ENCODE results near the gene ADAMTSL1. TPM values are rescaled to one million over a fixed set of nuclear protein-coding genes. Genes with fewer than 3 reads are reported as not detected.

Gene ADAMTSL1
- polyA plus RNA-seq, 2 of the 4 experiments (the other 2 are of a cell fraction) = 0.03 TPM; not detected in 1

DNA sequence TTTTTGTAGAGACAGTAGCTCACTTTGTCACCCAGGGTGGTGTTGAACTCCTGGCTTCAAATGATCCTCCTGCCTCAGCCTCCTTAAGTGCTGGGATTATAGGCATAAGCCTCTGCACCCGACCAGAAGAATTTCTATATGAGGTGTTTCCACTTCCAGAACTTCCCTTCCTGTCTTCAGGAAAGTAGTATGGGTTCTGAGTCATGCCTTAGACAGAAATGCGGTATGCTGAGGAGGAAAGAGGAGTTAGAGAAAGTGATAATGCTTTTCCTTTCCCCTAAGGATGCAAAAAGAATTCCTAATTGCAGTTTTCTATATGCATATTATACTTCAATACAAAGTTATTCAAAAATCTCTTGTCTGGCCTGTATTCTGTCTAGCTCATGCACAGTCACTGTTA, 16.4 kb upstream of the ADAMTSL1 start (continued):
- TF ChIP-seq USF2 (IDR thresholded peaks at IDR 0.05) = no peak
- no peak for TF ChIP-seq ZC3H11A (IDR thresholded peaks at IDR 0.05)
- no peak for TF ChIP-seq CHD4 (IDR thresholded peaks at IDR 0.05; ENCODE audit: borderline replicate concordance)
- no peak for TF ChIP-seq MYC (IDR thresholded peaks at IDR 0.05; ENCODE audit: borderline replicate concordance, low read length)
- TF ChIP-seq FOSL2 (IDR thresholded peaks at IDR 0.05) = no peak
- TF ChIP-seq FOSL2 (CRISPR knock-in tag; IDR thresholded peaks at IDR 0.05) = no peak
- TF ChIP-seq, protein P1, sequence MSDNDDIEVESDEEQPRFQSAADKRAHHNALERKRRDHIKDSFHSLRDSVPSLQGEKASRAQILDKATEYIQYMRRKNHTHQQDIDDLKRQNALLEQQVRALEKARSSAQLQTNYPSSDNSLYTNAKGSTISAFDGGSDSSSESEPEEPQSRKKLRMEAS (IDR thresholded peaks at IDR 0.05) = no peak
- TF ChIP-seq, protein P2, sequence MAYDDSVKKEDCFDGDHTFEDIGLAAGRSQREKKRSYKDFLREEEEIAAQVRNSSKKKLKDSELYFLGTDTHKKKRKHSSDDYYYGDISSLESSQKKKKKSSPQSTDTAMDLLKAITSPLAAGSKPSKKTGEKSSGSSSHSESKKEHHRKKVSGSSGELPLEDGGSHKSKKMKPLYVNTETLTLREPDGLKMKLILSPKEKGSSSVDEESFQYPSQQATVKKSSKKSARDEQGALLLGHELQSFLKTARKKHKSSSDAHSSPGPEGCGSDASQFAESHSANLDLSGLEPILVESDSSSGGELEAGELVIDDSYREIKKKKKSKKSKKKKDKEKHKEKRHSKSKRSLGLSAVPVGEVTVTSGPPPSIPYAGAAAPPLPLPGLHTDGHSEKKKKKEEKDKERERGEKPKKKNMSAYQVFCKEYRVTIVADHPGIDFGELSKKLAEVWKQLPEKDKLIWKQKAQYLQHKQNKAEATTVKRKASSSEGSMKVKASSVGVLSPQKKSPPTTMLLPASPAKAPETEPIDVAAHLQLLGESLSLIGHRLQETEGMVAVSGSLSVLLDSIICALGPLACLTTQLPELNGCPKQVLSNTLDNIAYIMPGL (CRISPR knock-in tag; IDR thresholded peaks at IDR 0.05; ENCODE audit: borderline replicate concordance) = no peak

DNA sequence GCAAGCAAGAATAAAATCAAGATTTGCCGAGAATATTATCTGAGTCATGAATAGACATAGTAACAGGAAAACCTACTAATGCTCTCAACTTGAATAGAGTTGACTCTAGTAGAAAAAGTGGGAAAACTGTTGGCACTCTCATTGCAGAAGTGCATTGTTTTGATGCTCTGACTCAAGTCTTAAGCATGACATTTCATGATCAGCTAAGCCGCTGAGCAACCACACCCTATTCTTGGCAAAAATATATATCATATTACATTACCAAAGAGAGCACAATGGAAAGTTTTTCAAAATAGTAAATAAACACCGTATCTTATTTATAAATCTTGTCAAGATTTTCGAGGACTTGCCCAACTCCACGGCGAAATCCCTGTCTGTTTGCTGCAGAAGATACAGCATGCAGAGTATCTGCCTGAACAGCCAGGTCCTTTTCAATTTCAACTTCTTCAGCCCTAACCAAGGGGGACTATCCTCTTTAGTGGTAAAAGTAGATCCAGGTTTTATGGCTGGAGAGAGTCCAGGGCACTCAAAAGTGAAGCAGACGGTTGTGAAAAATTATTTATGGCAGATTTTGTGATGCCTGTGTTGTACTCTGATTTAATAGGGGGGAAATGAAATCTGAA, 13.9 kb upstream of the ADAMTSL1 start:
- ATAC-seq = peak; percentile 42 to 54; a peak in 4 of 6 replicates
- Histone ChIP-seq H3K9me3 (no peaks in the 10 kb centered on the region), H3K4me1 (0 out of 3 replicates have a peak, but pooled peaks cover 4% of the 10 kb centered on the region), H3K27ac (no peak overlapping the region), H3K4me3 (no peak overlapping the region), H3K4me2 (peak overlapping the region; percentile 43; the same call in 2 of the 3 replicates)
- CTCF ChIA-PET = interaction anchor here (6.0 kb wide), 1 partner anchor 17 kb away, joined by 33 read pairs; no protein-coding TSS in a partner anchor
- POLR2A ChIA-PET = no interaction called here
- WGBS (ENCODE audit: missing lambda C conversion rate) = 4% methylated on average over 7 of the region's 7 CpGs
- TF ChIP-seq FOSL2 (IDR thresholded peaks at IDR 0.05) (no peak), FOSL2 (CRISPR knock-in tag; IDR thresholded peaks at IDR 0.05) (peak; percentile 19; the same call in 1 of the 2 replicates), SREBF2 (IDR thresholded peaks at IDR 0.05) (no peak), POLR2AphosphoS2 (conservative IDR thresholded peaks at IDR 0.05; ENCODE audit: low read length) (no peak)
- TF ChIP-seq, protein P2 (CRISPR knock-in tag; IDR thresholded peaks at IDR 0.05; ENCODE audit: borderline replicate concordance) = no peak
- FAIRE-seq = no peak
- peak in 1 of 2 experiments; percentile 44 for DNase-seq (ENCODE audit: low read depth in 1 of 2, low spot score in 1 of 2)

GRCh38 chr9:18461496-18461895, 12.5 kb upstream of the ADAMTSL1 start:
- no peak for FAIRE-seq
- H3K4me3 ChIP-seq = no peak overlapping the region
- CTCF ChIA-PET = no interaction called here
- no peak for TF ChIP-seq SMC3 (IDR thresholded peaks at IDR 0.05)
- TF ChIP-seq TP53 (CRISPR knock-in tag; IDR thresholded peaks at IDR 0.05) = no peak
- TF ChIP-seq, protein P3, sequence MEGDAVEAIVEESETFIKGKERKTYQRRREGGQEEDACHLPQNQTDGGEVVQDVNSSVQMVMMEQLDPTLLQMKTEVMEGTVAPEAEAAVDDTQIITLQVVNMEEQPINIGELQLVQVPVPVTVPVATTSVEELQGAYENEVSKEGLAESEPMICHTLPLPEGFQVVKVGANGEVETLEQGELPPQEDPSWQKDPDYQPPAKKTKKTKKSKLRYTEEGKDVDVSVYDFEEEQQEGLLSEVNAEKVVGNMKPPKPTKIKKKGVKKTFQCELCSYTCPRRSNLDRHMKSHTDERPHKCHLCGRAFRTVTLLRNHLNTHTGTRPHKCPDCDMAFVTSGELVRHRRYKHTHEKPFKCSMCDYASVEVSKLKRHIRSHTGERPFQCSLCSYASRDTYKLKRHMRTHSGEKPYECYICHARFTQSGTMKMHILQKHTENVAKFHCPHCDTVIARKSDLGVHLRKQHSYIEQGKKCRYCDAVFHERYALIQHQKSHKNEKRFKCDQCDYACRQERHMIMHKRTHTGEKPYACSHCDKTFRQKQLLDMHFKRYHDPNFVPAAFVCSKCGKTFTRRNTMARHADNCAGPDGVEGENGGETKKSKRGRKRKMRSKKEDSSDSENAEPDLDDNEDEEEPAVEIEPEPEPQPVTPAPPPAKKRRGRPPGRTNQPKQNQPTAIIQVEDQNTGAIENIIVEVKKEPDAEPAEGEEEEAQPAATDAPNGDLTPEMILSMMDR (IDR thresholded peaks at IDR 0.05) = no peak
- TF ChIP-seq ZFP36 (IDR thresholded peaks at IDR 0.05; ENCODE audit: borderline replicate concordance, partially characterized antibody) = no peak
- TF ChIP-seq POLR2A (IDR thresholded peaks at IDR 0.05; ENCODE audit: low read length) = no peak
- TF ChIP-seq RAD21 (conservative IDR thresholded peaks at IDR 0.05 in 1 of 2, IDR thresholded peaks at IDR 0.05 in 1 of 2) = no peak
- no peak for TF ChIP-seq E2F6 (IDR thresholded peaks at IDR 0.05; ENCODE audit: borderline replicate concordance, low read depth)
- TF ChIP-seq, protein P4, sequence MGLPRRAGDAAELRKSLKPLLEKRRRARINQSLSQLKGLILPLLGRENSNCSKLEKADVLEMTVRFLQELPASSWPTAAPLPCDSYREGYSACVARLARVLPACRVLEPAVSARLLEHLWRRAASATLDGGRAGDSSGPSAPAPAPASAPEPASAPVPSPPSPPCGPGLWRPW (IDR thresholded peaks at IDR 0.05) = no peak
- no peak for TF ChIP-seq SREBF2 (IDR thresholded peaks at IDR 0.05)
- no peak for TF ChIP-seq ZC3H11A (IDR thresholded peaks at IDR 0.05)
- no peak for TF ChIP-seq HEYL (CRISPR knock-in tag; IDR thresholded peaks at IDR 0.05)
- no peak for TF ChIP-seq PHF8 (IDR thresholded peaks at IDR 0.05; ENCODE audit: borderline replicate concordance, low read depth)
- TF ChIP-seq, protein P5, sequence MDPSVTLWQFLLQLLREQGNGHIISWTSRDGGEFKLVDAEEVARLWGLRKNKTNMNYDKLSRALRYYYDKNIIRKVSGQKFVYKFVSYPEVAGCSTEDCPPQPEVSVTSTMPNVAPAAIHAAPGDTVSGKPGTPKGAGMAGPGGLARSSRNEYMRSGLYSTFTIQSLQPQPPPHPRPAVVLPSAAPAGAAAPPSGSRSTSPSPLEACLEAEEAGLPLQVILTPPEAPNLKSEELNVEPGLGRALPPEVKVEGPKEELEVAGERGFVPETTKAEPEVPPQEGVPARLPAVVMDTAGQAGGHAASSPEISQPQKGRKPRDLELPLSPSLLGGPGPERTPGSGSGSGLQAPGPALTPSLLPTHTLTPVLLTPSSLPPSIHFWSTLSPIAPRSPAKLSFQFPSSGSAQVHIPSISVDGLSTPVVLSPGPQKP (IDR thresholded peaks at IDR 0.05; ENCODE audit: low read depth, low read length) = no peak
- no peak for TF ChIP-seq KDM1A (IDR thresholded peaks at IDR 0.05; ENCODE audit: low read depth)
- no peak for TF ChIP-seq RFX5 (IDR thresholded peaks at IDR 0.05)
- no peak for TF ChIP-seq MAFK (IDR thresholded peaks at IDR 0.05; ENCODE audit: partially characterized antibody)
- no peak for TF ChIP-seq POLR2AphosphoS2 (conservative IDR thresholded peaks at IDR 0.05; ENCODE audit: low read length)
- TF ChIP-seq RCOR1 (IDR thresholded peaks at IDR 0.05; ENCODE audit: low read depth, low read length) = no peak

More at GRCh38 chr9:18461496-18461895, 12.5 kb upstream of the ADAMTSL1 start:
- 0 out of 3 replicates have a peak, but pooled peaks cover 4% of the 10 kb centered on the region for H3K4me1 ChIP-seq
- H3K9me3 ChIP-seq = no peaks in the 10 kb centered on the region
- WGBS (ENCODE audit: missing lambda C conversion rate) = 26% methylated on average over 4 of the region's 4 CpGs
- DNase-seq (ENCODE audit: low read depth in 1 of 2, low spot score in 1 of 2) = no peak
- no peak for ATAC-seq
- POLR2A ChIA-PET = no interaction called here
- H3K27ac ChIP-seq = no peak overlapping the region
- H3K4me2 ChIP-seq = no peak overlapping the region
